WTC11 (cell line): Measurements from ENCODE around the gene TUBA1A.

Source experiments
- ATF2 ChIP-seq: sonication (generic); formaldehyde crosslinking; IDR thresholded peaks from 2 replicates; pipeline ENCODE4 v1.8.1; 2022; ENCODE audit warnings: low read depth, missing genetic modification reagents, borderline replicate concordance
- CBFB ChIP-seq: sonication (generic); formaldehyde crosslinking; IDR thresholded peaks from 2 replicates; pipeline ENCODE4 v1.8.1; 2022; ENCODE audit warnings: mild to moderate bottlenecking, low read depth, missing genetic modification reagents
- CREB1 ChIP-seq: sonication (generic); formaldehyde crosslinking; IDR thresholded peaks from 2 replicates; pipeline ENCODE4 v1.8.0; 2023; ENCODE audit warnings: mild to moderate bottlenecking, missing genetic modification reagents
- CREM ChIP-seq: sonication (generic); formaldehyde crosslinking; IDR thresholded peaks from 2 replicates; pipeline ENCODE4 v1.8.1; 2022; ENCODE audit warnings: mild to moderate bottlenecking, missing genetic modification reagents, moderate library complexity
- CTCF ChIP-seq: fragments of 200-600 bp; IDR thresholded peaks from 2 replicates; pipeline ENCODE4 v1.8.0; 2022; ENCODE audit warnings: antibody characterized with exemption
- HMGA2 ChIP-seq: fragments of 250-450 bp; sonication (Bioruptor Pico); IDR thresholded peaks from 2 replicates; pipeline ENCODE4 v1.4.0; 2021; ENCODE audit warnings: mild to moderate bottlenecking, moderate library complexity
- JAZF1 ChIP-seq: fragments of 250-450 bp; sonication (Bioruptor Pico); IDR thresholded peaks from 2 replicates; pipeline ENCODE4 v1.9.0; 2021; ENCODE audit warnings: moderate library complexity, mild to moderate bottlenecking, inconsistent platforms
- MLX ChIP-seq: sonication (generic); formaldehyde crosslinking; IDR thresholded peaks from 2 replicates; pipeline ENCODE4 v1.8.1; 2023; ENCODE audit warnings: mild to moderate bottlenecking, missing genetic modification reagents, moderate library complexity
- PRDM15 ChIP-seq: sonication (generic); formaldehyde crosslinking; IDR thresholded peaks from 2 replicates; pipeline ENCODE4 v1.8.0; 2022; ENCODE audit warnings: missing genetic modification reagents
- SMAD3 ChIP-seq: sonication (generic); formaldehyde crosslinking; IDR thresholded peaks from 2 replicates; pipeline ENCODE4 v1.8.0; 2022; ENCODE audit warnings: missing genetic modification reagents, mild to moderate bottlenecking, borderline replicate concordance
- SP1 ChIP-seq: sonication (generic); formaldehyde crosslinking; conservative IDR thresholded peaks from 2 replicates; pipeline ENCODE4 v1.8.1; 2022; ENCODE audit warnings: missing genetic modification reagents
- ZNF232 ChIP-seq: sonication (generic); formaldehyde crosslinking; IDR thresholded peaks from 2 replicates; pipeline ENCODE4 v1.8.0; 2022; ENCODE audit warnings: mild to moderate bottlenecking, missing genetic modification reagents
- TF ChIP-seq, protein P1 (sequence below): sonication (generic); formaldehyde crosslinking; conservative IDR thresholded peaks from 2 replicates; pipeline ENCODE4 v1.8.1; 2022; ENCODE audit warnings: mild to moderate bottlenecking, missing genetic modification reagents
- TF ChIP-seq, protein P2 (sequence below): sonication (generic); formaldehyde crosslinking; IDR thresholded peaks from 2 replicates; pipeline ENCODE4 v1.8.0; 2022; ENCODE audit warnings: mild to moderate bottlenecking, missing genetic modification reagents

GRCh38 chr12:49188916-49189367 is at the start of gene TUBA1A:
- TF ChIP-seq SP1 (no peak), CTCF (no peak), HMGA2 (CRISPR knock-in tag) (no peak), CREM (CRISPR knock-in tag) (no peak), PRDM15 (CRISPR knock-in tag) (no peak), ATF2 (CRISPR knock-in tag) (no peak), SMAD3 (CRISPR knock-in tag) (0 out of 2 replicates have a peak, but pooled peaks have one; percentile 25), JAZF1 (CRISPR knock-in tag) (no peak), MLX (CRISPR knock-in tag) (no peak), CBFB (CRISPR knock-in tag) (no peak), ZNF232 (CRISPR knock-in tag) (no peak), CREB1 (no peak)
- TF ChIP-seq, protein P1, sequence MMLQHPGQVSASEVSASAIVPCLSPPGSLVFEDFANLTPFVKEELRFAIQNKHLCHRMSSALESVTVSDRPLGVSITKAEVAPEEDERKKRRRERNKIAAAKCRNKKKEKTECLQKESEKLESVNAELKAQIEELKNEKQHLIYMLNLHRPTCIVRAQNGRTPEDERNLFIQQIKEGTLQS (CRISPR knock-in tag): no peak
- TF ChIP-seq, protein P2, sequence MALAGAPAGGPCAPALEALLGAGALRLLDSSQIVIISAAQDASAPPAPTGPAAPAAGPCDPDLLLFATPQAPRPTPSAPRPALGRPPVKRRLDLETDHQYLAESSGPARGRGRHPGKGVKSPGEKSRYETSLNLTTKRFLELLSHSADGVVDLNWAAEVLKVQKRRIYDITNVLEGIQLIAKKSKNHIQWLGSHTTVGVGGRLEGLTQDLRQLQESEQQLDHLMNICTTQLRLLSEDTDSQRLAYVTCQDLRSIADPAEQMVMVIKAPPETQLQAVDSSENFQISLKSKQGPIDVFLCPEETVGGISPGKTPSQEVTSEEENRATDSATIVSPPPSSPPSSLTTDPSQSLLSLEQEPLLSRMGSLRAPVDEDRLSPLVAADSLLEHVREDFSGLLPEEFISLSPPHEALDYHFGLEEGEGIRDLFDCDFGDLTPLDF (CRISPR knock-in tag): no peak
